HepG2 (cell line): Measurements from ENCODE around the gene TRPV5. TPM values are rescaled to one million over a fixed set of nuclear protein-coding genes. Genes with fewer than 3 reads are reported as not detected.

ENCODE experiments used
- ATAC-seq: fragments of 200-7000 bp; cut with Tn5 transposase; 3 replicates; pipeline ENCODE4 v1.9.1; 2020; ENCODE audit warnings: mild to moderate bottlenecking, moderate library complexity
- BruUV-seq: library from RNA; stranded (reverse); fragments of 400-500 nt; replicated peaks from 2 replicates; lab custom pipeline; 2021; lab: Mats Ljungman, UMichigan
- CTCF ChIA-PET: fragments of 300-600 bp; formaldehyde crosslinking; extraction: SDS; loops from one replicate; lab custom pipeline; 2021; ENCODE audit warnings: low total read pairs, inconsistent platforms, low intra/inter-chr PET ratio; lab: Yijun Ruan, JAX
- POLR2A ChIA-PET: fragments of 350-600 bp; sonication (Branson Sonifier 250); formaldehyde crosslinking; loops from one replicate; lab custom pipeline; 2020; ENCODE audit warnings: antibody characterized with exemption, inconsistent platforms; lab: Yijun Ruan, JAX
- DNase-seq: peaks from one replicate; pipeline ENCODE4 v3.0.0-alpha.2; 2015; ENCODE audit warnings: low spot score
- FAIRE-seq: peaks from 3 replicates; lab custom pipeline; 2011; peaks lifted over from hg19 to GRCh38; lab: Jason Lieb, UNC
- H2AFZ ChIP-seq: one replicate; pipeline ENCODE4 v1.6.1; 2011; ENCODE audit warnings: low read length, inconsistent platforms
- H3K27ac ChIP-seq: fragments of 300-600 bp; 3 replicates; pipeline ENCODE4 v1.8.0; 2011; ENCODE audit warnings: mixed run types, mild to moderate bottlenecking, mixed read lengths, low read length, inconsistent platforms; ENCODE audit not compliant: insufficient read depth; ENCODE audit errors: extremely low read length
- H3K27me3 ChIP-seq, 2 experiments: fragments of 200-600 bp in 1 of 2; 2 replicates in 1 of 2; 3 replicates in 1 of 2; pipeline versions ENCODE4 v1.6.0 to v1.8.0; 2011; ENCODE audit warnings: low read length in 2 of 2, mild to moderate bottlenecking in 2 of 2, moderate library complexity in 2 of 2, inconsistent platforms in 1 of 2; ENCODE audit not compliant: insufficient read depth in 2 of 2, control insufficient read depth in 1 of 2
- H3K36me3 ChIP-seq, 2 experiments: fragments of 200-600 bp in 1 of 2; replicated peaks in 1 of 2; 2 replicates in 1 of 2; 3 replicates in 1 of 2; pipeline versions ENCODE4 v1.5.1 to v1.8.0; 2011; ENCODE audit warnings: low read length in 2 of 2, inconsistent platforms in 1 of 2; ENCODE audit not compliant: insufficient read depth in 2 of 2, control insufficient read depth in 1 of 2
- H3K4me1 ChIP-seq: 2 replicates; pipeline ENCODE4 v1.5.1; 2012; ENCODE audit warnings: low read length, inconsistent platforms; ENCODE audit not compliant: insufficient read depth
- H3K4me2 ChIP-seq: 2 replicates; pipeline ENCODE4 v1.6.0; 2011; ENCODE audit warnings: low read depth, low read length, inconsistent platforms
- H3K4me3 ChIP-seq, 3 experiments: fragments of 200-600 bp in 1 of 3; sonication (generic), shearing (Covaris generic) in 1 of 3; replicated peaks in 1 of 3; 2 replicates each; pipeline ENCODE4 v1.5.1; 2011 to 2016; ENCODE audit warnings: low read length in 3 of 3, inconsistent platforms in 2 of 3, low read depth in 2 of 3, mild to moderate bottlenecking in 2 of 3, control low read depth in 1 of 3, mixed read lengths in 1 of 3; ENCODE audit not compliant: insufficient read depth in 1 of 3
- H3K79me2 ChIP-seq: one replicate; pipeline ENCODE4 v1.6.1; 2011; ENCODE audit warnings: low read length, inconsistent platforms; ENCODE audit not compliant: insufficient read depth
- H3K9ac ChIP-seq: 2 replicates; pipeline ENCODE4 v1.6.0; 2011; ENCODE audit warnings: mild to moderate bottlenecking, low read depth, low read length, inconsistent platforms; ENCODE audit not compliant: insufficient read depth
- H3K9me3 ChIP-seq: 2 replicates; pipeline ENCODE4 v1.5.1; 2012; ENCODE audit warnings: mild to moderate bottlenecking, low read length
- H4K20me1 ChIP-seq: 2 replicates; pipeline ENCODE4 v1.6.0; 2011; ENCODE audit warnings: inconsistent platforms, mild to moderate bottlenecking, low read length, moderate library complexity; ENCODE audit not compliant: insufficient read depth
- CTCF ChIP-seq: sonication (generic); formaldehyde crosslinking; IDR thresholded peaks from 2 replicates; pipeline ENCODE4 v1.5.0; 2020; ENCODE audit warnings: mild to moderate bottlenecking, missing genetic modification reagents, moderate library complexity
- GABPB1 ChIP-seq: IDR thresholded peaks from 2 replicates; pipeline ENCODE4 v1.6.1; 2016; ENCODE audit warnings: mild to moderate bottlenecking, missing genetic modification reagents, moderate library complexity, missing compliant biosample characterization
- MNT ChIP-seq: fragments of 450-650 bp; IDR thresholded peaks from 2 replicates; pipeline ENCODE4 v1.6.1; 2016
- STAG1 ChIP-seq: sonication (generic); formaldehyde crosslinking; IDR thresholded peaks from 2 replicates; pipeline ENCODE4 v1.4.0; 2020; ENCODE audit warnings: missing genetic modification reagents
- WGBS: methylation state at CpG from one replicate; pipeline ENCODE4 v1.1.6; 2017; ENCODE audit warnings: low lambda C conversion rate; 5-methylcytosine and 5-hydroxymethylcytosine counted together
- in situ Hi-C: cut with HindIII; loops from 2 replicates; pipeline ENCODE4 v1.10.0; 2017; ENCODE audit warnings: low pct_unique_long_range_greater_than_20kb; ENCODE audit not compliant: extremely low pct_ligation_motif_present
- intact Hi-C: fragments of 100-400 bp; cut with micrococcal nuclease; formaldehyde crosslinking; loops from one replicate; pipeline ENCODE4 v1.10.0; 2022; ENCODE audit not compliant: unreplicated experiment
- polyA plus RNA-seq, 8 experiments: library from polyadenylated mRNA; depleted of rRNA in 3 of 8; stranded (reverse) in 7 of 8; unstranded in 1 of 8; fragments of >200 nt; fragmentation: Illumina TruSeq in 4 of 8; extraction: Trizol in 4 of 8; gene quantifications; 2 replicates each; pipeline versions ENCODE4 v1.2.1 to v1.2.3, GENCODE V29; 2011 to 2016; ENCODE audit warnings: low read depth in 4 of 8, missing spikeins in 1 of 8, mixed read lengths in 1 of 8; ENCODE audit not compliant: insufficient read depth in 1 of 8
- total RNA-seq, 5 experiments: library from RNA; depleted of rRNA; stranded (reverse); fragments of >200 nt; fragmentation: Illumina TruSeq; extraction: Trizol; gene quantifications; 2 replicates each; pipeline ENCODE4 v1.2.3, GENCODE V29; 2016; ENCODE audit warnings: low read depth in 1 of 5

Gene TRPV5
- total and polyA plus RNA-seq, 2 of the 13 experiments (the other 11 are each of a cell fraction or from before 2014, with no cell fraction given), result not detected

GRCh38 chr7:142908921-142909890, 24.3 kb downstream of the TRPV5 start:
- POLR2A ChIA-PET, result no interaction called here
- H3K27ac ChIP-seq, result no peak overlapping the region
- H4K20me1 ChIP-seq, result no peaks in the 10 kb centered on the region
- H3K4me3 ChIP-seq, result no peak overlapping the region
- no peaks in the 10 kb centered on the region for H3K79me2 ChIP-seq
- no peaks in the 10 kb centered on the region for H3K4me1 ChIP-seq
- no peaks in the 10 kb centered on the region for H3K36me3 ChIP-seq
- TF ChIP-seq STAG1 (peak; percentile 8; the same call in 1 of the 2 replicates), MNT (peak; percentile 82), GABPB1 (CRISPR knock-in tag) (no peak), CTCF (CRISPR knock-in tag) (peak; percentile 37)
- intact Hi-C loops (no loop called here), in situ Hi-C loops (no loop called here)
- 0 out of 5 replicates have a peak, but pooled peaks cover 0 to 1% of the 10 kb centered on the region in 2 experiments for H3K27me3 ChIP-seq
- no peak overlapping the region for H3K9ac ChIP-seq
- FAIRE-seq, result peak; percentile 69
- peaks cover 6% of the 10 kb centered on the region for H3K9me3 ChIP-seq
- no peak overlapping the region for H3K4me2 ChIP-seq
- WGBS, result 24% methylated on average over 11 of the region's 21 CpGs
- ATAC-seq, result peak; percentile 87
- no peak for DNase-seq
- CTCF ChIA-PET, result interaction anchor here (1.1 kb wide), 1 partner anchor 306 kb away, joined by 3 read pairs; no protein-coding TSS in a partner anchor
- no TSS peak for BruUV-seq
- H2AFZ ChIP-seq, result no peak overlapping the region
